ENCODE measurements around the gene PLXNB3.

- TF ChIP-seq, protein P1, sequence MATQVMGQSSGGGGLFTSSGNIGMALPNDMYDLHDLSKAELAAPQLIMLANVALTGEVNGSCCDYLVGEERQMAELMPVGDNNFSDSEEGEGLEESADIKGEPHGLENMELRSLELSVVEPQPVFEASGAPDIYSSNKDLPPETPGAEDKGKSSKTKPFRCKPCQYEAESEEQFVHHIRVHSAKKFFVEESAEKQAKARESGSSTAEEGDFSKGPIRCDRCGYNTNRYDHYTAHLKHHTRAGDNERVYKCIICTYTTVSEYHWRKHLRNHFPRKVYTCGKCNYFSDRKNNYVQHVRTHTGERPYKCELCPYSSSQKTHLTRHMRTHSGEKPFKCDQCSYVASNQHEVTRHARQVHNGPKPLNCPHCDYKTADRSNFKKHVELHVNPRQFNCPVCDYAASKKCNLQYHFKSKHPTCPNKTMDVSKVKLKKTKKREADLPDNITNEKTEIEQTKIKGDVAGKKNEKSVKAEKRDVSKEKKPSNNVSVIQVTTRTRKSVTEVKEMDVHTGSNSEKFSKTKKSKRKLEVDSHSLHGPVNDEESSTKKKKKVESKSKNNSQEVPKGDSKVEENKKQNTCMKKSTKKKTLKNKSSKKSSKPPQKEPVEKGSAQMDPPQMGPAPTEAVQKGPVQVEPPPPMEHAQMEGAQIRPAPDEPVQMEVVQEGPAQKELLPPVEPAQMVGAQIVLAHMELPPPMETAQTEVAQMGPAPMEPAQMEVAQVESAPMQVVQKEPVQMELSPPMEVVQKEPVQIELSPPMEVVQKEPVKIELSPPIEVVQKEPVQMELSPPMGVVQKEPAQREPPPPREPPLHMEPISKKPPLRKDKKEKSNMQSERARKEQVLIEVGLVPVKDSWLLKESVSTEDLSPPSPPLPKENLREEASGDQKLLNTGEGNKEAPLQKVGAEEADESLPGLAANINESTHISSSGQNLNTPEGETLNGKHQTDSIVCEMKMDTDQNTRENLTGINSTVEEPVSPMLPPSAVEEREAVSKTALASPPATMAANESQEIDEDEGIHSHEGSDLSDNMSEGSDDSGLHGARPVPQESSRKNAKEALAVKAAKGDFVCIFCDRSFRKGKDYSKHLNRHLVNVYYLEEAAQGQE (IDR thresholded peaks at IDR 0.05; ENCODE audit: insufficient read depth in 1 of 2, low read depth in 2 of 2, low read length in 1 of 2), result no peak
- TF ChIP-seq, protein P2, sequence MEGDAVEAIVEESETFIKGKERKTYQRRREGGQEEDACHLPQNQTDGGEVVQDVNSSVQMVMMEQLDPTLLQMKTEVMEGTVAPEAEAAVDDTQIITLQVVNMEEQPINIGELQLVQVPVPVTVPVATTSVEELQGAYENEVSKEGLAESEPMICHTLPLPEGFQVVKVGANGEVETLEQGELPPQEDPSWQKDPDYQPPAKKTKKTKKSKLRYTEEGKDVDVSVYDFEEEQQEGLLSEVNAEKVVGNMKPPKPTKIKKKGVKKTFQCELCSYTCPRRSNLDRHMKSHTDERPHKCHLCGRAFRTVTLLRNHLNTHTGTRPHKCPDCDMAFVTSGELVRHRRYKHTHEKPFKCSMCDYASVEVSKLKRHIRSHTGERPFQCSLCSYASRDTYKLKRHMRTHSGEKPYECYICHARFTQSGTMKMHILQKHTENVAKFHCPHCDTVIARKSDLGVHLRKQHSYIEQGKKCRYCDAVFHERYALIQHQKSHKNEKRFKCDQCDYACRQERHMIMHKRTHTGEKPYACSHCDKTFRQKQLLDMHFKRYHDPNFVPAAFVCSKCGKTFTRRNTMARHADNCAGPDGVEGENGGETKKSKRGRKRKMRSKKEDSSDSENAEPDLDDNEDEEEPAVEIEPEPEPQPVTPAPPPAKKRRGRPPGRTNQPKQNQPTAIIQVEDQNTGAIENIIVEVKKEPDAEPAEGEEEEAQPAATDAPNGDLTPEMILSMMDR (IDR thresholded peaks at IDR 0.05), result no peak
- TF ChIP-seq SIN3A (IDR thresholded peaks at IDR 0.05; ENCODE audit: borderline replicate concordance, insufficient read depth, low read depth, low read length) (no peak), POLR2AphosphoS5 (IDR thresholded peaks at IDR 0.05; ENCODE audit: low read depth, low read length) (no peak), TCF7L2 (IDR thresholded peaks at IDR 0.05; ENCODE audit: low read depth, low read length) (no peak)
Observed at GRCh38 chrX:153812220-153812619, 48.2 kb downstream of the PLXNB3 start.
